NB4 (cell line): ENCODE data around the gene PMPCA.

Source experiments
- DNase-seq: peaks from one replicate; pipeline ENCODE4 v3.0.0; 2010; ENCODE audit warnings: low read depth
- H3K4me3 ChIP-seq: one replicate; pipeline ENCODE4 v1.5.1; 2011; ENCODE audit warnings: mild to moderate bottlenecking, low read depth, low read length, moderate library complexity
- CTCF ChIP-seq: IDR thresholded peaks from one replicate; pipeline ENCODE4 v1.5.1; 2012; ENCODE audit warnings: low read depth, low read length
- MAX ChIP-seq: IDR thresholded peaks from 2 replicates; pipeline ENCODE4 v1.6.1; 2011; ENCODE audit warnings: low read depth, low read length
- MYC ChIP-seq: IDR thresholded peaks from 2 replicates; pipeline ENCODE4 v1.6.1; 2011; ENCODE audit warnings: low read depth, low read length
- POLR2A ChIP-seq: IDR thresholded peaks from 2 replicates; pipeline ENCODE4 v1.6.1; 2011; ENCODE audit warnings: mild to moderate bottlenecking; ENCODE audit not compliant: insufficient read length; ENCODE audit errors: extremely low read depth

The PMPCA gene

GRCh38 chr9:136443087-136443486, 32.6 kb downstream of the PMPCA start:
- TF ChIP-seq MYC (no peak), POLR2A (no peak), MAX (no peak), CTCF (no peak)
- no peak for DNase-seq
- H3K4me3 ChIP-seq: no peak overlapping the region

- H3K4me3 ChIP-seq: no peak overlapping the region
- no peak for DNase-seq
- TF ChIP-seq MYC: no peak
- TF ChIP-seq MAX: no peak
- TF ChIP-seq POLR2A: no peak
- no peak for TF ChIP-seq CTCF
Observed at GRCh38 chr9:136443687-136444086, 33.2 kb downstream of the PMPCA start.

DNA sequence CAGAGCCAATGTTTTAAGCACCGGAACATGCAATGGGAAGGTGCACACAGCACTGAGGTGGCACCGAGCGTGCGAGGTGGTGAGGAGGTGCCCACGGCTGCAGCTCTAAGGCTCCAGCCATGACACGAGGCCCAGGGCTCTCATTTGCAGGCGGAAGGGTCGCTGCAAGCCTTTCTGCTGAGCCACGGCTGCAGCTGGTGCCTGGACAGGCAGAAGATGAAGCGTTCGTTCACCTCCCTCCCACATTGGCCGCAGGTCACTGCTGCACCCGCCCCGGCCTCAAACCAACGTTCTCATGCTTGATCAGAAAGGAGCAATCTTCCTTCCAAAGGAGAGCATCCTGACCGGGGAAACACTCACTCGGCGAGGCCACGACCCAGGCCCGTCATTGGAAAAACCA, 33.6 kb downstream of the PMPCA start:
- DNase-seq: no peak
- TF ChIP-seq POLR2A (no peak), MAX (no peak), CTCF (no peak), MYC (no peak)
- H3K4me3 ChIP-seq: no peak overlapping the region

GRCh38 chr9:136445799-136446198, 35.3 kb downstream of the PMPCA start:
- no peak for DNase-seq
- TF ChIP-seq MAX: no peak
- no peak for TF ChIP-seq MYC
- no peak for TF ChIP-seq POLR2A
- no peak for TF ChIP-seq CTCF
- no peak overlapping the region for H3K4me3 ChIP-seq

- TF ChIP-seq MYC (no peak), POLR2A (no peak), MAX (no peak), CTCF (no peak)
- no peak overlapping the region for H3K4me3 ChIP-seq
- no peak for DNase-seq
Observed at GRCh38 chr9:136447173-136447778, 36.8 kb downstream of the PMPCA start.
